Measurements from ENCODE around the gene RAB11B.

GRCh38 chr19:8363803-8364771, 26.1 kb upstream of the RAB11B start, which contains the start of gene ANGPTL4:
- TF ChIP-seq POLR2A (IDR thresholded peaks at IDR 0.05; ENCODE audit: low read length) = peak; percentile 52
- no peak for TF ChIP-seq GATA1 (IDR thresholded peaks at IDR 0.05; ENCODE audit: low read depth, low read length)
